HepG2 (cell line): Measurements from ENCODE around the gene KANTR. TPM values are rescaled to one million over a fixed set of nuclear protein-coding genes. Genes with fewer than 3 reads are reported as not detected.

Experiments used
- CCAR2 ChIP-seq: fragments of 200-400 bp; formaldehyde crosslinking; optimal IDR thresholded peaks from 2 replicates; pipeline ENCODE3; 2018; ENCODE audit warnings: low read depth, mild to moderate bottlenecking, low read length, moderate library complexity
- ERF ChIP-seq: IDR thresholded peaks from 2 replicates; pipeline ENCODE4 v1.6.1; 2018; ENCODE audit warnings: missing biosample characterization, missing genetic modification reagents
- GABPA ChIP-seq, 2 experiments: IDR thresholded peaks; 2 replicates each; pipeline ENCODE4 v1.6.1; 2011 to 2016; ENCODE audit warnings: low read depth in 2 of 2, low read length in 1 of 2, missing biosample characterization in 1 of 2, missing genetic modification characterization in 1 of 2
- HNF4A ChIP-seq: sonication (generic); formaldehyde crosslinking; IDR thresholded peaks from 2 replicates; pipeline ENCODE4 v1.4.0; 2020; ENCODE audit warnings: missing genetic modification reagents
- HNRNPH1 ChIP-seq: fragments of 200-400 bp; formaldehyde crosslinking; optimal IDR thresholded peaks from 2 replicates; pipeline ENCODE3; 2017; ENCODE audit warnings: mild to moderate bottlenecking, low read depth, low read length
- ISL2 ChIP-seq: sonication (generic); formaldehyde crosslinking; IDR thresholded peaks from 2 replicates; pipeline ENCODE4 v1.5.0; 2020; ENCODE audit warnings: missing genetic modification reagents
- SMARCC2 ChIP-seq: fragments of 450-650 bp; IDR thresholded peaks from 2 replicates; pipeline ENCODE4 v1.6.1; 2017; ENCODE audit warnings: antibody characterized with exemption, mild to moderate bottlenecking
- SSRP1 ChIP-seq: IDR thresholded peaks from 2 replicates; pipeline ENCODE4 v1.6.1; 2016; ENCODE audit warnings: control low read depth
- ZNF782 ChIP-seq: sonication (generic); formaldehyde crosslinking; IDR thresholded peaks from 2 replicates; pipeline ENCODE4 v1.4.0; 2020; ENCODE audit warnings: missing genetic modification reagents, mild to moderate bottlenecking, borderline replicate concordance
- ZSCAN12 ChIP-seq: sonication (generic); formaldehyde crosslinking; IDR thresholded peaks from 2 replicates; pipeline ENCODE4 v1.9.0; 2021; ENCODE audit warnings: mild to moderate bottlenecking, missing genetic modification reagents
- polyA plus RNA-seq, 8 experiments: library from polyadenylated mRNA; depleted of rRNA in 3 of 8; stranded (reverse) in 7 of 8; unstranded in 1 of 8; fragments of >200 nt; fragmentation: Illumina TruSeq in 4 of 8; extraction: Trizol in 4 of 8; gene quantifications; 2 replicates each; pipeline versions ENCODE4 v1.2.1 to v1.2.3, GENCODE V29; 2011 to 2016; ENCODE audit warnings: low read depth in 4 of 8, missing spikeins in 1 of 8, mixed read lengths in 1 of 8; ENCODE audit not compliant: insufficient read depth in 1 of 8
- total RNA-seq, 5 experiments: library from RNA; depleted of rRNA; stranded (reverse); fragments of >200 nt; fragmentation: Illumina TruSeq; extraction: Trizol; gene quantifications; 2 replicates each; pipeline ENCODE4 v1.2.3, GENCODE V29; 2016; ENCODE audit warnings: low read depth in 1 of 5
- TF ChIP-seq, protein P1 (sequence below): sonication (generic); formaldehyde crosslinking; IDR thresholded peaks from 2 replicates; pipeline ENCODE4 v1.5.0; 2020; ENCODE audit warnings: missing genetic modification reagents
- TF ChIP-seq, protein P2 (sequence below): sonication (generic); formaldehyde crosslinking; IDR thresholded peaks from 2 replicates; pipeline ENCODE4 v1.4.0; 2020; ENCODE audit warnings: missing genetic modification reagents
- TF ChIP-seq, protein P3 (sequence below): sonication (generic); formaldehyde crosslinking; IDR thresholded peaks from 2 replicates; pipeline ENCODE4 v1.4.0; 2020; ENCODE audit warnings: missing genetic modification reagents, borderline replicate concordance
- TF ChIP-seq, protein P4 (sequence below): IDR thresholded peaks from 2 replicates; pipeline ENCODE4 v1.4.0; 2020; ENCODE audit warnings: mild to moderate bottlenecking, missing genetic modification reagents
- TF ChIP-seq, protein P5 (sequence below): sonication (generic); formaldehyde crosslinking; IDR thresholded peaks from 2 replicates; pipeline ENCODE4 v1.5.1; 2020; ENCODE audit warnings: missing genetic modification reagents, mild to moderate bottlenecking, borderline replicate concordance

KANTR gene
- total and polyA plus RNA-seq, 2 of the 13 experiments (the other 11 are each of a cell fraction or from before 2014, with no cell fraction given), result 4.4 to 9.0 TPM

DNA sequence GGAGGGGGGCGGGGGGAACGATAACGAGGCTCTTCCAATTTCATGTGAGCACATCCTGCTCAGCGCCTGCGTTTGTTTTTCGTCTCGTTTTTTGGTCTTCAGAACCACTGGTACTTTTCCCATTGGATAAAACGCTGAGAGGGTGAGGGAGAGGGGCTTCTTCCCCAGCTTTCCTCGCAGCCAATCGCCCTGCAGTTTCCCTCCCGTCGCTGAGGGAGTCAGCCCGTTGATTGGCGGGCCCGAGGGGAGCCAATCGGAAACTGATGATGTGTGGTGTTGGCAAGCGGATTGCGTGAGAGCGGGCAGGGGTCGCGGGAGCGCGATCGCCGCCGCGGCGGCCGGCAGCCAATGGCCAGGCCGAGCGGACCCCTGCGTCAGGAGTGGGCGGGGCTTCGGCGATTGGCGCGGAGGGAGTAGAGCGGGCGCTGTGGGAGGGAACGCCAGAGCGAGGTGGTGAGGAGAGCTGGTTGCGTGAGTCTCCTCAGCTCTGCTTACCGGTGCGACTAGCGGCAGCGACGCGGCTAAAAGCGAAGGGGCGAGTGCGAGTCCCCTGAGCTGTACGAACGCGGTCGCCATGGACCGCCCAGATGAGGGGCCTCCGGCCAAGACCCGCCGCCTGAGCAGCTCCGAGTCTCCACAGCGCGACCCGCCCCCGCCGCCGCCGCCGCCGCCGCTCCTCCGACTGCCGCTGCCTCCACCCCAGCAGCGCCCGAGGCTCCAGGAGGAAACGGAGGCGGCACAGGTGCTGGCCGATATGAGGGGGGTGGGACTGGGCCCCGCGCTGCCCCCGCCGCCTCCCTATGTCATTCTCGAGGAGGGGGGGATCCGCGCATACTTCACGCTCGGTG is 11.8 kb upstream of the KANTR start, which contains the start of gene TSPYL2 (continued):
- TF ChIP-seq, protein P1, sequence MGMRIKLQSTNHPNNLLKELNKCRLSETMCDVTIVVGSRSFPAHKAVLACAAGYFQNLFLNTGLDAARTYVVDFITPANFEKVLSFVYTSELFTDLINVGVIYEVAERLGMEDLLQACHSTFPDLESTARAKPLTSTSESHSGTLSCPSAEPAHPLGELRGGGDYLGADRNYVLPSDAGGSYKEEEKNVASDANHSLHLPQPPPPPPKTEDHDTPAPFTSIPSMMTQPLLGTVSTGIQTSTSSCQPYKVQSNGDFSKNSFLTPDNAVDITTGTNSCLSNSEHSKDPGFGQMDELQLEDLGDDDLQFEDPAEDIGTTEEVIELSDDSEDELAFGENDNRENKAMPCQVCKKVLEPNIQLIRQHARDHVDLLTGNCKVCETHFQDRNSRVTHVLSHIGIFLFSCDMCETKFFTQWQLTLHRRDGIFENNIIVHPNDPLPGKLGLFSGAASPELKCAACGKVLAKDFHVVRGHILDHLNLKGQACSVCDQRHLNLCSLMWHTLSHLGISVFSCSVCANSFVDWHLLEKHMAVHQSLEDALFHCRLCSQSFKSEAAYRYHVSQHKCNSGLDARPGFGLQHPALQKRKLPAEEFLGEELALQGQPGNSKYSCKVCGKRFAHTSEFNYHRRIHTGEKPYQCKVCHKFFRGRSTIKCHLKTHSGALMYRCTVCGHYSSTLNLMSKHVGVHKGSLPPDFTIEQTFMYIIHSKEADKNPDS, result no peak
- TF ChIP-seq ISL2 (CRISPR knock-in tag), result no peak
- no peak for TF ChIP-seq HNF4A (CRISPR knock-in tag)
- no peak for TF ChIP-seq SMARCC2
- TF ChIP-seq, protein P2, sequence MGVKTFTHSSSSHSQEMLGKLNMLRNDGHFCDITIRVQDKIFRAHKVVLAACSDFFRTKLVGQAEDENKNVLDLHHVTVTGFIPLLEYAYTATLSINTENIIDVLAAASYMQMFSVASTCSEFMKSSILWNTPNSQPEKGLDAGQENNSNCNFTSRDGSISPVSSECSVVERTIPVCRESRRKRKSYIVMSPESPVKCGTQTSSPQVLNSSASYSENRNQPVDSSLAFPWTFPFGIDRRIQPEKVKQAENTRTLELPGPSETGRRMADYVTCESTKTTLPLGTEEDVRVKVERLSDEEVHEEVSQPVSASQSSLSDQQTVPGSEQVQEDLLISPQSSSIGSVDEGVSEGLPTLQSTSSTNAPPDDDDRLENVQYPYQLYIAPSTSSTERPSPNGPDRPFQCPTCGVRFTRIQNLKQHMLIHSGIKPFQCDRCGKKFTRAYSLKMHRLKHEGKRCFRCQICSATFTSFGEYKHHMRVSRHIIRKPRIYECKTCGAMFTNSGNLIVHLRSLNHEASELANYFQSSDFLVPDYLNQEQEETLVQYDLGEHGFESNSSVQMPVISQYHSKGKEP (CRISPR knock-in tag), result no peak
- TF ChIP-seq CCAR2, result no peak
- TF ChIP-seq, protein P3, sequence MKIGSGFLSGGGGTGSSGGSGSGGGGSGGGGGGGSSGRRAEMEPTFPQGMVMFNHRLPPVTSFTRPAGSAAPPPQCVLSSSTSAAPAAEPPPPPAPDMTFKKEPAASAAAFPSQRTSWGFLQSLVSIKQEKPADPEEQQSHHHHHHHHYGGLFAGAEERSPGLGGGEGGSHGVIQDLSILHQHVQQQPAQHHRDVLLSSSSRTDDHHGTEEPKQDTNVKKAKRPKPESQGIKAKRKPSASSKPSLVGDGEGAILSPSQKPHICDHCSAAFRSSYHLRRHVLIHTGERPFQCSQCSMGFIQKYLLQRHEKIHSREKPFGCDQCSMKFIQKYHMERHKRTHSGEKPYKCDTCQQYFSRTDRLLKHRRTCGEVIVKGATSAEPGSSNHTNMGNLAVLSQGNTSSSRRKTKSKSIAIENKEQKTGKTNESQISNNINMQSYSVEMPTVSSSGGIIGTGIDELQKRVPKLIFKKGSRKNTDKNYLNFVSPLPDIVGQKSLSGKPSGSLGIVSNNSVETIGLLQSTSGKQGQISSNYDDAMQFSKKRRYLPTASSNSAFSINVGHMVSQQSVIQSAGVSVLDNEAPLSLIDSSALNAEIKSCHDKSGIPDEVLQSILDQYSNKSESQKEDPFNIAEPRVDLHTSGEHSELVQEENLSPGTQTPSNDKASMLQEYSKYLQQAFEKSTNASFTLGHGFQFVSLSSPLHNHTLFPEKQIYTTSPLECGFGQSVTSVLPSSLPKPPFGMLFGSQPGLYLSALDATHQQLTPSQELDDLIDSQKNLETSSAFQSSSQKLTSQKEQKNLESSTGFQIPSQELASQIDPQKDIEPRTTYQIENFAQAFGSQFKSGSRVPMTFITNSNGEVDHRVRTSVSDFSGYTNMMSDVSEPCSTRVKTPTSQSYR, result peak; percentile 26; the same call in 1 of the 2 replicates
- TF ChIP-seq HNRNPH1, result no peak
- no peak for TF ChIP-seq ZSCAN12
- TF ChIP-seq ERF (CRISPR knock-in tag), result no peak
- TF ChIP-seq, protein P4, sequence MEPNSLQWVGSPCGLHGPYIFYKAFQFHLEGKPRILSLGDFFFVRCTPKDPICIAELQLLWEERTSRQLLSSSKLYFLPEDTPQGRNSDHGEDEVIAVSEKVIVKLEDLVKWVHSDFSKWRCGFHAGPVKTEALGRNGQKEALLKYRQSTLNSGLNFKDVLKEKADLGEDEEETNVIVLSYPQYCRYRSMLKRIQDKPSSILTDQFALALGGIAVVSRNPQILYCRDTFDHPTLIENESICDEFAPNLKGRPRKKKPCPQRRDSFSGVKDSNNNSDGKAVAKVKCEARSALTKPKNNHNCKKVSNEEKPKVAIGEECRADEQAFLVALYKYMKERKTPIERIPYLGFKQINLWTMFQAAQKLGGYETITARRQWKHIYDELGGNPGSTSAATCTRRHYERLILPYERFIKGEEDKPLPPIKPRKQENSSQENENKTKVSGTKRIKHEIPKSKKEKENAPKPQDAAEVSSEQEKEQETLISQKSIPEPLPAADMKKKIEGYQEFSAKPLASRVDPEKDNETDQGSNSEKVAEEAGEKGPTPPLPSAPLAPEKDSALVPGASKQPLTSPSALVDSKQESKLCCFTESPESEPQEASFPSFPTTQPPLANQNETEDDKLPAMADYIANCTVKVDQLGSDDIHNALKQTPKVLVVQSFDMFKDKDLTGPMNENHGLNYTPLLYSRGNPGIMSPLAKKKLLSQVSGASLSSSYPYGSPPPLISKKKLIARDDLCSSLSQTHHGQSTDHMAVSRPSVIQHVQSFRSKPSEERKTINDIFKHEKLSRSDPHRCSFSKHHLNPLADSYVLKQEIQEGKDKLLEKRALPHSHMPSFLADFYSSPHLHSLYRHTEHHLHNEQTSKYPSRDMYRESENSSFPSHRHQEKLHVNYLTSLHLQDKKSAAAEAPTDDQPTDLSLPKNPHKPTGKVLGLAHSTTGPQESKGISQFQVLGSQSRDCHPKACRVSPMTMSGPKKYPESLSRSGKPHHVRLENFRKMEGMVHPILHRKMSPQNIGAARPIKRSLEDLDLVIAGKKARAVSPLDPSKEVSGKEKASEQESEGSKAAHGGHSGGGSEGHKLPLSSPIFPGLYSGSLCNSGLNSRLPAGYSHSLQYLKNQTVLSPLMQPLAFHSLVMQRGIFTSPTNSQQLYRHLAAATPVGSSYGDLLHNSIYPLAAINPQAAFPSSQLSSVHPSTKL (CRISPR knock-in tag), result no peak
- TF ChIP-seq ZNF782 (CRISPR knock-in tag), result no peak
- TF ChIP-seq GABPA (IDR thresholded peaks at IDR 0.05; ENCODE audit: low read depth, low read length), result no peak
- no peak for TF ChIP-seq GABPA (CRISPR knock-in tag; IDR thresholded peaks at IDR 0.05; ENCODE audit: low read depth)
- TF ChIP-seq, protein P5, sequence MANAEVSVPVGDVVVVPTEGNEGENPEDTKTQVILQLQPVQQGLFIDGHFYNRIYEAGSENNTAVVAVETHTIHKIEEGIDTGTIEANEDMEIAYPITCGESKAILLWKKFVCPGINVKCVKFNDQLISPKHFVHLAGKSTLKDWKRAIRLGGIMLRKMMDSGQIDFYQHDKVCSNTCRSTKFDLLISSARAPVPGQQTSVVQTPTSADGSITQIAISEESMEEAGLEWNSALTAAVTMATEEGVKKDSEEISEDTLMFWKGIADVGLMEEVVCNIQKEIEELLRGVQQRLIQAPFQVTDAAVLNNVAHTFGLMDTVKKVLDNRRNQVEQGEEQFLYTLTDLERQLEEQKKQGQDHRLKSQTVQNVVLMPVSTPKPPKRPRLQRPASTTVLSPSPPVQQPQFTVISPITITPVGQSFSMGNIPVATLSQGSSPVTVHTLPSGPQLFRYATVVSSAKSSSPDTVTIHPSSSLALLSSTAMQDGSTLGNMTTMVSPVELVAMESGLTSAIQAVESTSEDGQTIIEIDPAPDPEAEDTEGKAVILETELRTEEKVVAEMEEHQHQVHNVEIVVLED, result peak; percentile 65
- no peak for TF ChIP-seq SSRP1 (CRISPR knock-in tag)
- TF ChIP-seq, all 625 proteins: peak for 73
